B cell (primary cell): Measurements from ENCODE around the gene HYLS1.

Experiments used
- EZH2 ChIP-seq: IDR thresholded peaks from 2 replicates; pipeline ENCODE4 v1.6.1; 2012; ENCODE audit warnings: borderline replicate concordance, low read depth, mild to moderate bottlenecking, moderate library complexity, low read length; ENCODE audit not compliant: insufficient read depth, poor library complexity, severe bottlenecking
- TF ChIP-seq, protein P1 (sequence below): fragments of 200-600 bp; IDR thresholded peaks from one replicate; pipeline ENCODE4 v1.8.0; 2022; ENCODE audit warnings: antibody characterized with exemption, mild to moderate bottlenecking

- TF ChIP-seq, protein P1, sequence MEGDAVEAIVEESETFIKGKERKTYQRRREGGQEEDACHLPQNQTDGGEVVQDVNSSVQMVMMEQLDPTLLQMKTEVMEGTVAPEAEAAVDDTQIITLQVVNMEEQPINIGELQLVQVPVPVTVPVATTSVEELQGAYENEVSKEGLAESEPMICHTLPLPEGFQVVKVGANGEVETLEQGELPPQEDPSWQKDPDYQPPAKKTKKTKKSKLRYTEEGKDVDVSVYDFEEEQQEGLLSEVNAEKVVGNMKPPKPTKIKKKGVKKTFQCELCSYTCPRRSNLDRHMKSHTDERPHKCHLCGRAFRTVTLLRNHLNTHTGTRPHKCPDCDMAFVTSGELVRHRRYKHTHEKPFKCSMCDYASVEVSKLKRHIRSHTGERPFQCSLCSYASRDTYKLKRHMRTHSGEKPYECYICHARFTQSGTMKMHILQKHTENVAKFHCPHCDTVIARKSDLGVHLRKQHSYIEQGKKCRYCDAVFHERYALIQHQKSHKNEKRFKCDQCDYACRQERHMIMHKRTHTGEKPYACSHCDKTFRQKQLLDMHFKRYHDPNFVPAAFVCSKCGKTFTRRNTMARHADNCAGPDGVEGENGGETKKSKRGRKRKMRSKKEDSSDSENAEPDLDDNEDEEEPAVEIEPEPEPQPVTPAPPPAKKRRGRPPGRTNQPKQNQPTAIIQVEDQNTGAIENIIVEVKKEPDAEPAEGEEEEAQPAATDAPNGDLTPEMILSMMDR, result no peak
- no peak for TF ChIP-seq EZH2
Observed at GRCh38 chr11:125924384-125925007, 37.0 kb downstream of the HYLS1 start.
